ENCODE results near the gene KCND3. TPM values are rescaled to one million over a fixed set of nuclear protein-coding genes. Genes with fewer than 3 reads are reported as not detected.
A peak's percentile ranks its signal among the peaks of the same experiment; 100 is the strongest.
"Not testable (repeated sequence)": the region's sequence is repeated elsewhere in the genome, so short reads cannot be mapped to it uniquely, and the experiment has no call there.

The KCND3 gene
- total and polyA plus RNA-seq, 12 donors: 0.39 to 6.7 (median 3.1) TPM

- WGBS, 4 donors: 73 to 90% (median 87%) methylated on average over 13 of the region's 13 CpGs
- peak in 1 of 7 donors; percentile 1 for DNase-seq
- intact Hi-C loops (cut with DNase I): no loop called here
- TF ChIP-seq, protein P1, sequence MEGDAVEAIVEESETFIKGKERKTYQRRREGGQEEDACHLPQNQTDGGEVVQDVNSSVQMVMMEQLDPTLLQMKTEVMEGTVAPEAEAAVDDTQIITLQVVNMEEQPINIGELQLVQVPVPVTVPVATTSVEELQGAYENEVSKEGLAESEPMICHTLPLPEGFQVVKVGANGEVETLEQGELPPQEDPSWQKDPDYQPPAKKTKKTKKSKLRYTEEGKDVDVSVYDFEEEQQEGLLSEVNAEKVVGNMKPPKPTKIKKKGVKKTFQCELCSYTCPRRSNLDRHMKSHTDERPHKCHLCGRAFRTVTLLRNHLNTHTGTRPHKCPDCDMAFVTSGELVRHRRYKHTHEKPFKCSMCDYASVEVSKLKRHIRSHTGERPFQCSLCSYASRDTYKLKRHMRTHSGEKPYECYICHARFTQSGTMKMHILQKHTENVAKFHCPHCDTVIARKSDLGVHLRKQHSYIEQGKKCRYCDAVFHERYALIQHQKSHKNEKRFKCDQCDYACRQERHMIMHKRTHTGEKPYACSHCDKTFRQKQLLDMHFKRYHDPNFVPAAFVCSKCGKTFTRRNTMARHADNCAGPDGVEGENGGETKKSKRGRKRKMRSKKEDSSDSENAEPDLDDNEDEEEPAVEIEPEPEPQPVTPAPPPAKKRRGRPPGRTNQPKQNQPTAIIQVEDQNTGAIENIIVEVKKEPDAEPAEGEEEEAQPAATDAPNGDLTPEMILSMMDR (IDR thresholded peaks at IDR 0.05): peak in 1 of 6 experiments; percentile 10
- no peak for TF ChIP-seq POLR2A (IDR thresholded peaks at IDR 0.05)
- no peaks in the 10 kb centered on the region for H3K36me3 ChIP-seq (replicated peaks in 1 of 2)
- no peaks in the 10 kb centered on the region for H3K4me1 ChIP-seq (replicated peaks in 1 of 2)
- H3K27me3 ChIP-seq: no peaks in the 10 kb centered on the region
- no peak overlapping the region for H3K27ac ChIP-seq
- H3K4me3 ChIP-seq: no peak overlapping the region
- H3K9me3 ChIP-seq (replicated peaks in 1 of 3): no peaks in the 10 kb centered on the region
Measured at GRCh38 chr1:111801071-111801850, 188.2 kb downstream of the KCND3 start.

DNA sequence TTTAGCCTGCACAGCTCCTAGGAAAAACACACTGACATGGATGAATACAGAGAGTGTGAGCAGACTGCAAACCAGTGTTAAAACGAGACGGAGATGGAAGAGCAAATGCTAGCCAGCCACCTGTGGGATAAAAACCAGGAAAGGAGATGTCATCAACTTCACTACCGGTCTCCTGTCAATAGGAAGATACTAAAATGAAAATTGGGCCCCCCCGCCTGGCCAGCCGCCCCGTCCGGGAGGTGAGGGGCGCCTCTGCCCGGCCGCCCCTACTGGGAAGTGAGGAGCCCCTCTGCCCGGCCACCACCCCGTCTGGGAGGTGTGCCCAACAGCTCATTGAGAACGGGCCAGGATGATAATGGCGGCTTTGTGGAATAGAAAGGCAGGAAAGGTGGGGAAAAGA is 189.7 kb downstream of the KCND3 start:
- H3K9me3 ChIP-seq (replicated peaks in 1 of 3); H3K36me3 ChIP-seq (replicated peaks in 1 of 2); intact Hi-C loops (cut with DNase I); H3K4me3 ChIP-seq; H3K27ac ChIP-seq; H3K4me1 ChIP-seq (replicated peaks in 1 of 2); H3K27me3 ChIP-seq; DNase-seq: not testable (repeated sequence)
- WGBS, 4 donors: 89 to 94% (median 92%) methylated on average over 10 to 14 of the region's 14 CpGs

- no peaks in the 10 kb centered on the region for H3K9me3 ChIP-seq (replicated peaks in 1 of 3)
- WGBS, 4 donors: 92 to 100% (median 95%) methylated on average over 2 of the region's 2 CpGs
- H3K27ac ChIP-seq: no peak overlapping the region
- no peak for TF ChIP-seq POLR2A (IDR thresholded peaks at IDR 0.05)
- TF ChIP-seq, protein P1 (IDR thresholded peaks at IDR 0.05): no peak
- intact Hi-C loops (cut with DNase I): no loop called here
- no peaks in the 10 kb centered on the region for H3K36me3 ChIP-seq (replicated peaks in 1 of 2)
- H3K27me3 ChIP-seq: no peaks in the 10 kb centered on the region
- no peak overlapping the region for H3K4me3 ChIP-seq
- no peaks in the 10 kb centered on the region for H3K4me1 ChIP-seq (replicated peaks in 1 of 2)
- DNase-seq: no peak
Measured at GRCh38 chr1:111798580-111798979, 190.9 kb downstream of the KCND3 start.

DNA sequence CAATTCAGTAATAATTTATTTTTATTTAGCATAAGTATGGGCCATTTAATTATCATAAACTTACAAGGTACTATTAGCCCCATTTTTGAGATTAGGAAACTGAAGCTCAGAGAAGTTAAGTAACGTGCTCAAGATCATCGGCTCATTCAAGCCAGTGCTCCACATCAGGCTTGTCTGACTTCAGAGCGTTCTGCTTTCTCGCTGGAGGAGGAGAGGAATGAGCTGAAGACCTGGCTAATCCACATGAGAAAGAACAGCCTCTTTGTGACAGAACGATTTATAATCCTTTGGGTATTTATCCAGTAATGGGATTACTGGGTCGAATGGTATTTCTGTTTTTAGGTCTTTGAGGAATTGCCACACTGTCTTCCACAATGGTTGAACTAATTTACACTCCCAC is 194.1 kb downstream of the KCND3 start:
- intact Hi-C loops (cut with DNase I): no loop called here
- no peak overlapping the region for H3K4me3 ChIP-seq
- no peaks in the 10 kb centered on the region for H3K4me1 ChIP-seq (replicated peaks in 1 of 2)
- no peaks in the 10 kb centered on the region for H3K36me3 ChIP-seq (replicated peaks in 1 of 2)
- 73 to 84% (median 79%) methylated on average over 6 of the region's 6 CpGs for WGBS, 4 donors
- DNase-seq: no peak
- no peaks in the 10 kb centered on the region for H3K27me3 ChIP-seq
- no peaks in the 10 kb centered on the region for H3K9me3 ChIP-seq (replicated peaks in 1 of 3)
- no peak overlapping the region for H3K27ac ChIP-seq
- TF ChIP-seq POLR2A (IDR thresholded peaks at IDR 0.05): no peak
- TF ChIP-seq, protein P1 (IDR thresholded peaks at IDR 0.05): no peak

DNA sequence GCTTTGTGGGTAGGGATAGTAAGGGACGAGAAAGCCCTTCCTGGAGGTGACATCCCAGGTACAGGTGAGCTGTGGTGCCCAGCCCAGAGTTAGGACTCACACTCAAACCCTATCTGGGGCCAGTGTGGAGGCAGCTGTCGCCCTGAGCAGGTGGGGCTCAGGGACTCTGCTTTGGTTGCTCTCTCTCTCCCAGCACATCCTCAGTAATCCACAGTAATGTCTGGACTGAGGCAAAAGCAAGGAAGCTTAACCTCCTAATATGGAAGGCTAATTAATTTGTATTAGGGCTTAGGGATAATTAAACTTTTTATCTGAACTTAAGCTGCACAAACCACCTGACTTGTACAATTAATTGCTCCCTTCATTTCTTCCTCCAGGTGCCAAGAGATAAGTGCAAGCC is 195.5 kb downstream of the KCND3 start:
- Histone ChIP-seq H3K27ac (no peak overlapping the region), H3K9me3 (replicated peaks in 1 of 3) (no peaks in the 10 kb centered on the region), H3K4me1 (replicated peaks in 1 of 2) (no peaks in the 10 kb centered on the region), H3K27me3 (no peaks in the 10 kb centered on the region), H3K4me3 (no peak overlapping the region), H3K36me3 (replicated peaks in 1 of 2) (no peaks in the 10 kb centered on the region)
- TF ChIP-seq, protein P1 (IDR thresholded peaks at IDR 0.05): no peak
- no peak for TF ChIP-seq POLR2A (IDR thresholded peaks at IDR 0.05)
- DNase-seq: no peak
- whole genome bisulfite sequencing, 4 donors: 57 to 69% (median 60%) methylated on average over 2 of the region's 2 CpGs
- intact Hi-C loops (cut with DNase I): no loop called here
